ENCODE measurements around the gene CBLN3.

CBLN3 gene

DNA sequence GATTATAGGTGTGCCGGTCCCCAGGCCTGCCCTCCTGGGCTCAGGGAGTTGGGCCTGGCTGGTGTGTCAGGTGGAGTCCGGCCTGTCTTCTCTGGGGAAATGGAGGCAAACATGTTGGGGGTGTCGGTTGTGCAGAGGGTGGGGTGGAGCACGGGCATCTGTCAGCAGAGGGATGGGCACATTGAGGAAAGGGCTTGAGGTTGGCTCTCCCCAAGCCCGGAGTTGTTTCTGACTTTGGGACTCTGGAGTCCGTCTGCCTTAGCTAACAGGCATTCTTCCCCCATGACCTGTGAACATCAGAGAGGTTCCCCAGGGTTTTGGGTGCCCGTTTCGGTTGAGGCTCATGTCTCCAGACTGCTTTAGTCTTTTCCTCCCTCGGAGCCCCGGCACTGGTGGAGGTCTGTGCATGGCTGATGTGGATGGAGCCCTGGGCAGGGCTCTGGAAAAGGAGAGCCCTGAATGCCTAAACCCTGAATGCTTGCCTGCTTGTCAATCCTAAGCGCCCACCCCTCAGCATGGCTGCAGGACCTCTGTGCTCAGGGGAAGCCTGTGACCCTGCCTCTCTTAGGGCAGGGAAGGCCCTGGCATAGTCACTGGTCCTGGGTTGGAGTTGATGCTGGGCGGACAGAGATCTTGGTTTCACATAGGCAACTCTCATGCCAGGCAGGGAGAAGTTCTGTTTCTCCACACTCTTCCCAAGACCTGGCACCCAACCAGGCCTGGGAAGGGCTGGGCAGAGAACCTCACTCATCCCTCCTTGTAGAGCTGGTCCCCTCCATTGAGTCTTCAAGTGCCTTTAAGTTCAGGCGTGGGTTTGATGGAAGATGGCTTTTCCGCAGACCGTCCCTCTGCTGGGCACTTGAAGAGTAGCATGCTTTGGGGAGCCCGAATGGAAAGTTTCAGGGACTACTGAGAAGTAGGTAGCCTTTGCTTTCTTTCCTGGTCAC is 17.8 kb downstream of the CBLN3 start:
- H3K4me3 ChIP-seq (ENCODE audit: low read depth, low read length) = no peak overlapping the region
- TF ChIP-seq, protein P1, sequence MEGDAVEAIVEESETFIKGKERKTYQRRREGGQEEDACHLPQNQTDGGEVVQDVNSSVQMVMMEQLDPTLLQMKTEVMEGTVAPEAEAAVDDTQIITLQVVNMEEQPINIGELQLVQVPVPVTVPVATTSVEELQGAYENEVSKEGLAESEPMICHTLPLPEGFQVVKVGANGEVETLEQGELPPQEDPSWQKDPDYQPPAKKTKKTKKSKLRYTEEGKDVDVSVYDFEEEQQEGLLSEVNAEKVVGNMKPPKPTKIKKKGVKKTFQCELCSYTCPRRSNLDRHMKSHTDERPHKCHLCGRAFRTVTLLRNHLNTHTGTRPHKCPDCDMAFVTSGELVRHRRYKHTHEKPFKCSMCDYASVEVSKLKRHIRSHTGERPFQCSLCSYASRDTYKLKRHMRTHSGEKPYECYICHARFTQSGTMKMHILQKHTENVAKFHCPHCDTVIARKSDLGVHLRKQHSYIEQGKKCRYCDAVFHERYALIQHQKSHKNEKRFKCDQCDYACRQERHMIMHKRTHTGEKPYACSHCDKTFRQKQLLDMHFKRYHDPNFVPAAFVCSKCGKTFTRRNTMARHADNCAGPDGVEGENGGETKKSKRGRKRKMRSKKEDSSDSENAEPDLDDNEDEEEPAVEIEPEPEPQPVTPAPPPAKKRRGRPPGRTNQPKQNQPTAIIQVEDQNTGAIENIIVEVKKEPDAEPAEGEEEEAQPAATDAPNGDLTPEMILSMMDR (IDR thresholded peaks at IDR 0.05; ENCODE audit: low read depth, low read length) = peak; percentile 82
- in situ Hi-C loops (cut with HindIII; ENCODE audit: low sequenced_read_pairs) = no loop called here
- DNase-seq (ENCODE audit: low read depth, low spot score) = peak; percentile 54

DNA sequence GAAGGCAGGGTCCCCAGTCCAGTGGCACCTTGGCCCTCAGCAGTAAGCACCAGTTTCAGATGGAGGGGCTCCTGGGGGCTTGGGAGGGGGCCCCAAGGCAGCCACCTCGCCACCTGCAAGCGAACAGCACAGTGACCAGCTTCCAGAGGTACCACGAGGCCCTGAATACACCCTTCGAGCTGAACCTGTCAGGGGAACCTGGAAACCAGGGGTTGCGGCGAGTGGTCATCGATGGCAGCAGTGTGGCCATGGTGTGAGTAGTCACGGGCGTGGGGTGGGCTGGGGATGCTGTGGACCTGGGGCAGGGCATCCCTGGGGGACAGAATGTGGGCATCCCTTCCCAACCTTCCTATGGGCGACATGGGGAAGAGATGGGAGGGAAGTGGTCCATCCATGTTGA is 19.5 kb downstream of the CBLN3 start:
- DNase-seq (ENCODE audit: low read depth, low spot score) = no peak
- in situ Hi-C loops (cut with HindIII; ENCODE audit: low sequenced_read_pairs) = no loop called here
- no peak overlapping the region for H3K4me3 ChIP-seq (ENCODE audit: low read depth, low read length)
- TF ChIP-seq, protein P1 (IDR thresholded peaks at IDR 0.05; ENCODE audit: low read depth, low read length) = no peak

DNA sequence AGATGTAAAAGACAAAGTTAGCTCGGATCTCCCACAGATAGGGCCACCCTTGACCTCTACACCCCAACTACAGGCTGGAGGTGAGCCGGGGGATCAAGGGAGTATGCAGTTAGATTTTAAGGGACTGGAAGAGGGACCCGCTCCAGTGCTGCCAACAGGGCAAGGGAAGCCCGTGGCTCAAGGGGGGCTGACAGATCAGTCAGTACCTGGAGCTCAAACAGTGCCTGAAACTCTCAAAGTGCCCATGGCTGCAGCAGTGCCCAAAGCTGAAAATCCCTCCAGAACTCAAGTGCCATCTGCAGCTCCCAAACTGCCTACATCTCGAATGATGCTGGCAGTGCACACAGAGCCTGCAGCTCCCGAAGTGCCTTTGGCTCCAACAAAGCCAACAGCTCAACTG is 20.3 kb downstream of the CBLN3 start:
- DNase-seq (ENCODE audit: low read depth, low spot score) = no peak
- TF ChIP-seq, protein P1 (IDR thresholded peaks at IDR 0.05; ENCODE audit: low read depth, low read length) = no peak
- H3K4me3 ChIP-seq (ENCODE audit: low read depth, low read length) = no peak overlapping the region
- in situ Hi-C loops (cut with HindIII; ENCODE audit: low sequenced_read_pairs) = no loop called here

DNA sequence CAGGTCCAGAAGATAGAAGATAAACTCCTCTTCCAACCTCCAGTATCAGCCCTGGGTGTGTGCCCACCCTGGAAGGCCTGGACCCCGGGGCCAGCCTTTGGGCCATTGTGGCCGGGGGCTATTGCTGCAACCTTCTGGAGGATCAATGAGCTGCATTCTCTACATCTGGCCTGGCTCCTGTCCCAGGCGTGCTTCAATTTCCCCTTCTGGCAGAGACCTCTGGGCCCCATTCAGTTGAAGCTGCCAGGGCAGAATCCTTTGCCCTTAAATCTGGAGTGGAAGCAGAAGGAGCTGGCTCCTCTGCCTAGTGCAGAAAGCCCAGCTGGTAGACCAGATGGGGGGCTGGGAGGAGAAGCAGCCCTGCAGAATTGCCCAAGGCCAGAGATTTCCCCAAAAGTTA is 20.7 kb downstream of the CBLN3 start:
- TF ChIP-seq, protein P1 (IDR thresholded peaks at IDR 0.05; ENCODE audit: low read depth, low read length) = no peak
- in situ Hi-C loops (cut with HindIII; ENCODE audit: low sequenced_read_pairs) = no loop called here

DNA sequence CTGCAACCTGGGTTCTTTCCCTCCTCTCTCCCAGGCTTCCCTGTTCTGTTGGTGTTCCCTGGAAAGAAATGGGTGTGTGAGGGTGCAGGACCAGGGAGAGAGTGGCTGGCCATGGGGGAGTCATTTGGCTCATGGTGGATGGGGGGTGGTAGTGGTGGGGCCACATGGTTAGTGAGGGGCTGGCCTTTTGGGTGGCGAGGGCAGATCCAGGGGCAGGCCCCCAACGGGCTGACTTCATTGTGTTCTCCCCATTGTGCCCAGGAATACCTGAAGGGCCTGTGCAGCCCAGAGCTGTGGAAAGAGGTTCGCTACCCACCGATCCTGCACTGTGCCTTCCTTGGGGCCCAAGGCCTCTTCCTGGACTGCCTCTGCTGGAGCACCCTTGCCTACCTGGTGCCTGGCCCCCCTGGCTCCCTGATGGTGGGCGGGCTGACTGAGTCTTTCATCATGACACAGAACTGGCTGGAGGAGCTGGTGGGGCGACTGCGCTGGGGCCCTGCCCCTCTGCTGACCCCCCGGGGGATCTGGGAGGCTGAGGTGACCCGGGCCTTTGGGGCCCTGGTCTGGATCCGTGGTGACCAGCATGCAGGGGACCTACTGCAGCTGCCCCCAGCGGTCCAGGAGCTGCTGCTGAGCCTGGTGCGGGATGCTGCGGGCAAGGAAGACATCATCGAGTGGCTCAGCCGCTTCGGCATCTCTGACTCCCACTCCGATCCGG is 21.7 kb downstream of the CBLN3 start:
- TF ChIP-seq, protein P1 (IDR thresholded peaks at IDR 0.05; ENCODE audit: low read depth, low read length) = no peak
- in situ Hi-C loops (cut with HindIII; ENCODE audit: low sequenced_read_pairs) = no loop called here
- H3K4me3 ChIP-seq (ENCODE audit: low read depth, low read length) = no peak overlapping the region
- DNase-seq (ENCODE audit: low read depth, low spot score) = no peak

More for the DNA sequence above, 20.7 kb downstream of the CBLN3 start:
- H3K4me3 ChIP-seq (ENCODE audit: low read depth, low read length) = no peak overlapping the region
- no peak for DNase-seq (ENCODE audit: low read depth, low spot score)

DNA sequence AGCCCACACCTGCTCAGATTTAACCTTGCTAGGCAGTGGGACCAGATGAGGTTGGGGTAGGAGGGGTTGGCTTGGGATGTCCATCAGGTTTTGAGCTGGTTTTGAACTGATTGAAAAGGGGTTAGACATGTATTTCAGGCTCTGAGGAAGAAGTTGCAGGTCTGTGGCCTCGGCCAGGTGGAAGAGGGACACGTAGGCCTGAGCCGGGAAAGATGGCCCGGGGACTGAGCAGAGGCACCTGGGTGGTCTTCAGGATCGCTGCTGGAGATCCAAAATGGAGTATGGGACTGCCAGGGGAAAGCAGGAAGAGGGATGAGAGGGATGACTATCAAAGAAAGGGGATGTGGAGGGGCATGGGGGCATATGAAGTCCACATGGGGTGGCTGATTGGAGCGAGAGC is 23.1 kb downstream of the CBLN3 start:
- TF ChIP-seq, protein P1 (IDR thresholded peaks at IDR 0.05; ENCODE audit: low read depth, low read length) = no peak
- DNase-seq (ENCODE audit: low read depth, low spot score) = no peak
- in situ Hi-C loops (cut with HindIII; ENCODE audit: low sequenced_read_pairs) = no loop called here
- no peak overlapping the region for H3K4me3 ChIP-seq (ENCODE audit: low read depth, low read length)

All from astrocyte of the spinal cord (primary cell).